ENCODE measurements around the gene SSNA1.

The SSNA1 gene

GRCh38 chr9:137223078-137223970 lies 34.8 kb downstream of the SSNA1 start:
- peak; percentile 97 to 99 for DNase-seq

GRCh38 chr9:137224830-137225694 lies 36.6 kb downstream of the SSNA1 start, which contains the start of gene CYSRT1:
CYSRT1 (plus strand) TSS chr9:137225174; CDS start chr9:137225622, 448 bp downstream.
- no peak for DNase-seq

GRCh38 chr9:137225699-137226331 lies 37.3 kb downstream of the SSNA1 start:
- no peak for DNase-seq

DNA sequence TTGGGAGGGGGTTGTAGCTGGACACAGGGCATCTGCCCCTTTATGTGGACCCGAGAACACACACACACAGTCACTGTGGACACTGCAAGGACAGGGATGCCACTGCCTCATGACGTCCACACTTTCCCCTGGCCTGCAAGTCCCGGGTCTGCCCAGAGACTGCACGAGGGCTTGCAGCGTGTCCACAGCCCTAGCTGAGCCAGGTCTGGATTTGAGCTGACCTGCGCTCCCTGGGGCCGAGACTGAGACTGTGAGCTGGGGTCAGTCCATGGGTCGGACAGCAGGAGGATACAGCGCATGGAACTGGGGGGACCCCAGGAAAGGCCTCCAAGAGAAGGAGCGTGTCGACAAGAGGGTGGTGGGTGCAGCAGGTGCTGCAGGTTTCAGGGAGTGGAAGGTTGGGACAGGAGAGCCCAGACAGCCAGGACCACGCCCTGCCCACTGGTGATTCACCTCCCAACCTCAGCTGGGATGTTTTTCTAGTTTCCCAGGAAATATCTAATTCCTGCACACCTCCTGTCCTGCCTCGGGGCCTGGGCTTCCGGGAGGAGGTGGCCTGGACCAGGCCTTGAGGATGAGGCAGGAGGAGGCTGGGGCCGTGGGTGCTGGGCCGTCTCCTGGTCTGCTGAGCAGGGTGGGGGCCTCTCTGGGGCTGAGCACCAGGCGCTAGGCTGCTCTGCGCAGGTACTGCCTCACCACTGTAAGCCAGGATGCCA lies 38.0 kb downstream of the SSNA1 start:
- DNase-seq, result no peak

GRCh38 chr9:137227054-137227852 lies 38.8 kb downstream of the SSNA1 start, which contains the start of gene RNF224:
RNF224 (plus strand) TSS chr9:137227502; CDS start chr9:137228336, 834 bp downstream.
- DNase-seq, result peak; percentile 78 to 81

GRCh38 chr9:137227853-137228505 lies 39.5 kb downstream of the SSNA1 start:
- no peak for DNase-seq

DNA sequence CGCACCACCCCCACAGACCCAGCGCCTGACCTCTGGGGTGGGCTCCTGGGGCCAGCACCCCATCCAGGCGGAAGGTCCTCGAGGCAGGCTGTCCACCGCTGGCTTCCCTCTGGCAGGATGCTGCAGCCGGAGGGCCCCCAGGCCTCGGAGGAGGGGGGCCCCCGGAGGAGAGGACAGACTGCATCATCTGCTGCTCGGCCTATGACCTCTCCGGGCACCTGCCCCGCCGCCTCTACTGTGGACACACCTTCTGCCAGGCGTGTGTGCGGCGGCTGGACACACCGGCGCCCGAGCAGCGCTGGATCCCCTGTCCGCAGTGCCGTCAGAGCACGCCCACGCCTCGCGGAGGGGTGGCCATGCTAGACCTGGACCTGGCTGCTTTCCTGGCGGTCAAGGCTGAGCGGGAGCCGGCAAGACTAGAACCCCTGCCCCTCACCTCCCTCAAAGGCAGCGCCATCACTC lies 40.1 kb downstream of the SSNA1 start:
- DNase-seq, result no peak

DNA sequence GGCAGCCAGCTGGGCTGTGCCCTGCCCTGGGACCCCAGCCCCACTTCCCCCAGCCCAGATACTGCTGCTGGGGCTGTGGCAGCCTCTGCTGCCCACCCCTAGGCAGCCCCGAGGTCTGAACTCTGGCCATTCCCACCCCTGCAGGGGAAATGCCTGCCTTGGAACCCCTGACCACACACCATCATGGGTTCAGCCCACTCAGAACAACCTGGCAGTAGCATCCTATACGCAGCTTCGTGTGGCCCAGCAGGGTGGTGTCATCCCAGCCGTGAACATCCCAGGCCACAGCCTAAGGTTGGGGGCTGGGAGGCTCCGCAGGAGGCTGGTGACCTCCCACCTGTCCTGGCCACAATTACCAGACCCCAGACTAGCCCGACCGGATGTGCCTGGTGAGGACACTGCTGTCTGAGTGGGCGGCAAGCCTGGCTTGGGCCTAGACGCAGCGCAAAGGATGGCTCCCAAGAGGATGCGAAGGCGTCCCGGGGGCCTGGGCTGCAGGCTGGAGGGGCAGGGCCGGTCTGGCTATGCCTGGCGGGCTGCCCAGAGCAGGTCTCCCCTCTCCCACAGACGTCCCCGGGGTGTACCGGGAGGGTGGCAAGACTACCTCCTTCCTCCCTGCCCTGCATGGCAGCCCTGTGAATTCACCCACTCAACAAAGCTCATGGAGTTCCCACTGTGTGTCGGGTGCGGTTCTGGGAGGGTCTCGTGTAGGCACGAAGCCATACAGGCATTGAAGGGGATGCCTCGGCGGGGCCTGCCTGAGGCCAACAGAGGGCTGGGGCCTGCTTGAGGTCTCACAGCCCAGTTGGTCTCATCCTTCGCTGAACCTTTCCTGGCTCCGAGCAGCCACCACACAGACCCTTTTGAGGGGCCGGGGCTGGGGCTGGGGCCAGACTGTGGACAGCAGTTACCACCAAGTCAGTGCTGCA lies 40.8 kb downstream of the SSNA1 start:
- DNase-seq, result no peak

DNA sequence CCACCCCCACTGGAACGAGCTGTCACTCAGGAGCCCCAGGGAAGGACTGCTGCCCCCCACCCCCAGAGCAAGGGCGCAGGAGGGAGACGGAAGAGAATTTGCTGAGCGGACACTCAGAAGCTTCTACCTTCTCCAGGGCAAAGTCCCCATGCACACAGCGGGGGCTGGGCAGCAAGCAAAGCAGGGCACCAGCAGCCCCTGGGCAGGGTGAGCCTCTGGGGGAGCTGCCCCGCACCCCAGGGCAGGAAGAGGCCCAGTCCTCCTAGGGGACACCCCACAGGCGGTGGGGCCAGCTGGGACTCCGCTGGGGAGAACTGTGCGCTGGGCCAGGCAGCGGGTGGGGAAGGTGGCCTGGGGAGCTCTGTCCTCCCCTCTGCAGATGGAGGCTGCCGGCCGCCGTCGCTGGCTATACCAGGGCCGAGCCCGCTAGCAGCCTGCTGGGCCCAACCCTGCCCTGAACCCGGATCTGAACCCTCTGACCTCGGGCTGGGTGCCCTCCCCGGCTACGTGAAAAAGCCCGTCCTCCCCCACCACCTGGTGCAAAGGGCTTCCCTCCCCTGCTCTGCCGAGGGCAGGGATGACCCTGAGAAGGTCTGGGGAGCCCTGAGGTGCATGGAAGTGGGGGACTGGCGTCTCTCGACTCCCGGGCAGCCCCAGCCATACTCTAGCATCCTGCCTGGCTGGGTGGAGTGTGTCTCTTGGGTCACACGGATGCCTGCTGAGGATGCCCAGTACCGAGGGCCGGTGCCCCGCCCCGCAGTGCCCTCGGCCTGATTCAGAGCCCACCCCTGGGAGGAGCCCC lies 41.6 kb downstream of the SSNA1 start:
- no peak for DNase-seq

DNA sequence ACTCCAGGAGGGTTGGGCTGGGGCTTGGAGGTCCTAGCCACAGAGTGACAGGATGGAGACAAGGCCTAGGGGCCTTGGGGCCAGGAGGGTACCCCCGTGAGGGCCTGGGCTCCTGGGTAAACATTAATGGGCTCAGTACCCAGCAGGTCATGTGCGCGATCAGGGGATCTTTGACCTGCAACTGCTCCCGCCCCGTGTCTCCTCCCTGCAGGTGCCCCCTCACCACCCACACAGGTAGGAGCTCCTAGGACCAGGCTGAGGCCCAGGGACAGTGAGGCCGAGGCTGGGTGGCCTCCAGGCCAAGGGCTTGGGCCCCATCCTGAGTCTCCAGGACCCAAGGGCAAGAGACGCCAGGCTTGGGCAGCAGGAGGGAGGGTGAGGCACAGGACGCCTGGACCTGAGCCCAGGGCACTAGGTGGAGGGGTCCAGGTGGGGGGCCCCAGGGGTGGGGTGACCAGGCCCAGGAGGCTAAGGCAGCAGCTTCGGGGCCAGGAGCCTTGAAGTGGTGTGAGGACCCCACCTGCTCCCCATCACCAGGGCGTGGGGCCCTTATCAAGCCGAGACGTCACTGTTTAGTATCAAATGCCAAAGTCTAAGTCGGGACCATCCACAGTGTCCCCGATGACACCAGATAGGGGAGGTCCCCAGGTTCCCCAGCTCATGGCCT lies 42.4 kb downstream of the SSNA1 start, which contains the start of gene SLC34A3:
Gene SLC34A3, plus strand, starts transcription at position 197 of the 667 bp plus-strand sequence. CDS start 802 bp downstream, outside the sequence.
- DNase-seq, result no peak

DNA sequence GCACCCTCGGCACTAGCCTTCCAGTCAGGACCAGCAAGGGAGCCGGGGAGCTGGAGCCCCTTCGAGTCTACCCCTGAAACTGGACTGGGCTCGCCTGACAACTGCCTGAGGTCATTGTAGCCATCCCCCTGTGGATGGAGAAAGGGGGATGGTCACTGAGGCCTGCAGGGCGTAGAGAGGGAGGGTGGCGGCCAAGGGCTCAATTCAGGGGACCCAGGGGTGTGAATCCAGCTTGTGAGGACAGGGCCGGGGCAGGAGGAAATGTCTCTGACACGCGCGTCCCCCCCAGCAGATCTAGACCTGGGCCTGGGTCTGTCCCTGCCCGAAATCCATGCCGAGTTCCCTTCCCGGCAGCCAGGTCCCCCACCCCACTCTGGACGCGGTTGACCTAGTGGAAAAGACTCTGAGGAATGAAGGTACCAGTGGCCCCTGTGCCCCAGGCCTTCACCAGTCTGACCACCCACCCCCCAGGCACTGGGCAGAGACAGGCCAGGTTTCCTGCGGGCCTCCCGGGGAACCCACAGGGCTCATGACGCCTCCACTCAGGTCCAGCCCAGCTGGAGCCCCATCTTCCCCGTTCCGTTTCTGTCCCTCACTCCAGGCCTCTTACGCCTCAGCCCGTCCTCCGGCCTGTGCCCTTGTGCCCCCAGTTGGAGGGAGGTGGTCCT lies 43.0 kb downstream of the SSNA1 start:
- DNase-seq, result no peak

DNA sequence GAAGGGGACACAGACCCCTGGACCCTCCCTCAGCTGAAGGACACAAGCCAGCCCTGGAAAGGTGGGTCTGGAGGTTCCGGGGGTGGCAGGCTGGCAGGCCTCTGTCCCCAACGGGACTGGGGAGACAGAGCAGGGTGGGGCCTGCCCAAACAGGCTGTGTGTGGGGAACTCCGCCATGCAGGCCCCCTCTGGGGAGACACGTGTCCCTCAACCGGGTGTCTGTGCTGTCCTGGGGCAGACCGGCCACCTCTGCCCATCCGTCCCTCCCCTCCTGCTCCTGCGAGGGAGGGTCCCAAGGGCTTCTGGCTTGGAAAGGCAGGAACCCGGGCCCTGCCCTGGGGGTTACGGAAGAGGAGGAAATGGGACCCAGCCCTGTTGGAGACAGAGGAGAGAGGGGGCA lies 43.6 kb downstream of the SSNA1 start:
- DNase-seq, result no peak

DNA sequence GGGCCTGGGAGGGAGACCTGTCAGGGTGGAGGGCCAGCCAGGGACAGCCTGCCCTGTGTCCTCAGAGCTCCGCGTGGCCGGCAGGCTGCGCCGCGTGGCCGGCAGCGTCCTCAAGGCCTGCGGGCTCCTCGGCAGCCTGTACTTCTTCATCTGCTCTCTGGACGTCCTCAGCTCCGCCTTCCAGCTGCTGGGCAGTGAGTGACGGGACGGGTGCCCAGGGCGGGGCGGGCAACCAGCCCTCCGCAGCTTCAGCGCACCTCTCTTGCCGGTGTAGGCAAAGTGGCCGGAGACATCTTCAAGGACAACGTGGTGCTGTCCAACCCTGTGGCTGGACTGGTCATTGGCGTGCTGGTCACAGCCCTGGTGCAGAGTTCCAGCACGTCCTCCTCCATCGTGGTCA lies 44.0 kb downstream of the SSNA1 start:
- no peak for DNase-seq

DNA sequence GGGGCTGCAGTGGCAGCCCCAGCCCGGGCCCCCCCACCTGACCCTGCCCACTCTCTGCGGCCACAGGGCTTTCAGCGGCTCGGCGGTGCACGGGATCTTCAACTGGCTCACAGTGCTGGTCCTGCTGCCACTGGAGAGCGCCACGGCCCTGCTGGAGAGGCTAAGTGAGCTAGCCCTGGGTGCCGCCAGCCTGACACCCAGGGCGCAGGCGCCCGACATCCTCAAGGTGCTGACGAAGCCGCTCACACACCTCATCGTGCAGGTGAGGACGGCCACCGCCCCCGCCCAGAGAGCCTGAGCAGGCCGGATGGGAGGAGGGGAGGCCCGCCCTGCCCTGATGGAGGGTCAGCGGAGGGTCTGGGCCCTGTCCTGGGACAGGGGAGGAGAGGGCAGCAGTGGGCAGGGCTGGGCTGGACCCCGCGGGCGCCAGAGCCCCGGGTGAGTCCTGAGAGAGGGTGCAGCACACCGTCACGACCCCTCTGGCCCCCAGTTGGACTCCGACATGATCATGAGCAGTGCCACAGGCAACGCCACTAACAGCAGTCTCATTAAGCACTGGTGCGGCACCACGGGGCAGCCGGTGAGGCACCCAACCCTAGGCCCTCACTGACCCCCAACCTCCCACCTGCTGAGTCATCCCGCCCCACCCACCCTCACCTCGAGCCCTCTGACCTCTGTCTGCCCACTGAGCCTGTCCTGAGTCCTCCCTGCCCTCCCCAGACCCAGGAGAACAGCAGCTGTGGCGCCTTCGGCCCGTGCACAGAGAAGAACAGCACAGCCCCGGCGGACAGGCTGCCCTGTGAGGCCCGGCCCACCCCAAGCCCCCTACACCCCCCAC lies 44.9 kb downstream of the SSNA1 start:
- DNase-seq, result no peak

DNA sequence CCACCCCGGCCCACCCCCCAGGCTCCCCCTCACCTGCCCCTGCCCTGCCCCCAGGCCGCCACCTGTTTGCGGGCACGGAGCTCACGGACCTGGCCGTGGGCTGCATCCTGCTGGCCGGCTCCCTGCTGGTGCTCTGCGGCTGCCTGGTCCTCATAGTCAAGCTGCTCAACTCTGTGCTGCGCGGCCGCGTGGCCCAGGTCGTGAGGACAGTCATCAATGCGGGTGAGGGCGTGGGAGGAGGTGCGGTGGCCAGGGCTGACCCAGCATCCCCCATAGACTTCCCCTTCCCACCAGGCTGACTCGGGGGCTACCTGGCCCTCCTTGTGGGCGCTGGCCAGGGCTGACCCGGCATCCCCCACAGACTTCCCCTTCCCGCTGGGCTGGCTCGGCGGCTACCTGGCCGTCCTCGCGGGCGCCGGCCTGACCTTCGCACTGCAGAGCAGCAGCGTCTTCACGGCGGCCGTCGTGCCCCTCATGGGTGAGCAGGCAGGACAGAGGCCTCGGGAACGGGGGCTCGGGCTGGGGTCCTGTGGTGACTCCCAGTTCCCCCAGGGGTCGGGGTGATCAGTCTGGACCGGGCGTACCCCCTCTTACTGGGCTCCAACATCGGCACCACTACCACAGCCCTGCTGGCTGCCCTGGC lies 45.7 kb downstream of the SSNA1 start:
- no peak for DNase-seq

Measured in activated CD4-positive, alpha-beta T cell treated with anti-CD3 and anti-CD28 coated beads for 4 hours (primary cell).